Erythroblast (primary cell): ENCODE measurements around the gene CNEP1R1.

Experiments
- GATA1 ChIP-seq: IDR thresholded peaks from 2 replicates; pipeline ENCODE4 v1.6.1; 2011; ENCODE audit warnings: low read depth, mild to moderate bottlenecking, control low read depth, low read length, moderate library complexity
- POLR2A ChIP-seq: IDR thresholded peaks from 2 replicates; pipeline ENCODE4 v1.6.1; 2011; ENCODE audit warnings: mild to moderate bottlenecking, low read length

DNA sequence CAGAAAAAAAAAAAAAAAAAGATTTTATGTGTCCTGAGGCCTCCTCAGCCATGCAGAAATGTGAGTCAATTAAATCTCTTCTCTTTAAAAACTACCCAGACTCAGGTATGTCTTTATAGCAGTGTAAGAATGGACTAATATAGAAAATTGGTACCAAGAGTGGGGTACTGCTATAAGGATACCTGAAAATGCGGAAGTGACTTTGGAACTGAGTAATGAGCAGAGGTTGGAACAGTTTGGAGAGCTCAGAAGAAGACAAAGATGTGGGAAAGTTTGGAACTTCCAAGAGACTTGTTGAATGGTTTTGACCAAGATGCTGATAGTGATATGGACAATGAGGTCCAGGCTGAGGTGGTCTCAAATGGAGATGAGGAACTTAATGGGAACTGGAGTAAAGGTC lies 17.3 kb upstream of the CNEP1R1 start:
- TF ChIP-seq POLR2A, result no peak
- no peak for TF ChIP-seq GATA1
